Stomach (tissue), 4 donors: ENCODE data around the gene SPDYC.

Source experiments
- CTCF ChIP-seq, 7 experiments: fragments of 450-650 bp in 4 of 7; fragments of 200-600 bp in 3 of 7; sonication (generic) in 3 of 7; IDR thresholded peaks; one replicate each; pipeline ENCODE4 v1.5.1; 2016 to 2019; ENCODE audit warnings: antibody characterized with exemption in 7 of 7, control low read depth in 2 of 7, mild to moderate bottlenecking in 1 of 7
- POLR2AphosphoS5 ChIP-seq, 3 donors: sonication (generic); formaldehyde crosslinking; IDR thresholded peaks; one replicate each; pipeline ENCODE4 v1.6.1; 2016; ENCODE audit warnings: antibody characterized with exemption in 3 of 3

- TF ChIP-seq POLR2AphosphoS5 (IDR thresholded peaks at IDR 0.05): no peak
- TF ChIP-seq CTCF (IDR thresholded peaks at IDR 0.05): no peak
Observed at GRCh38 chr11:65207918-65208784, 38.1 kb downstream of the SPDYC start.
